GM12878 (cell line): ENCODE measurements around the gene COL13A1. TPM values are rescaled to one million over a fixed set of nuclear protein-coding genes. Genes with fewer than 3 reads are reported as not detected.

Experiments
- ATAC-seq: fragments of 200-7000 bp; cut with Tn5 transposase; 3 replicates; pipeline ENCODE4 v1.9.1; 2020; ENCODE audit warnings: mild to moderate bottlenecking, moderate library complexity
- BruUV-seq: library from RNA; stranded (reverse); fragments of 400-500 nt; replicated peaks from 2 replicates; lab custom pipeline; 2021; lab: Mats Ljungman, UMichigan
- CTCF ChIA-PET: fragments of 300-600 bp; sonication (Branson Sonifier 250); formaldehyde crosslinking; extraction: SDS; loops from one replicate; lab custom pipeline; 2021; ENCODE audit warnings: inconsistent platforms; lab: Yijun Ruan, JAX
- POLR2A ChIA-PET: fragments of 350-600 bp; formaldehyde crosslinking; extraction: SDS; loops from one replicate; lab custom pipeline; 2021; ENCODE audit warnings: inconsistent platforms; lab: Charles Lee
- RAD21 ChIA-PET: fragments of 300-600 bp; sonication (Branson Sonifier 250); formaldehyde crosslinking; loops from one replicate; lab custom pipeline; 2023; ENCODE audit warnings: antibody characterized with exemption; ENCODE audit not compliant: unreplicated experiment; lab: Charles Lee
- SMC1A ChIA-PET: fragments of 300-600 bp; sonication (Branson Sonifier 250); formaldehyde crosslinking; loops from one replicate; lab custom pipeline; 2023; ENCODE audit not compliant: unreplicated experiment, uncharacterized antibody; lab: Charles Lee
- DNase-seq: peaks from one replicate; pipeline ENCODE4 v3.0.0-alpha.2; 2011; ENCODE audit warnings: low read depth, low spot score
- FAIRE-seq: peaks from 3 replicates; lab custom pipeline; 2011; peaks lifted over from hg19 to GRCh38; lab: Jason Lieb, UNC
- H2AFZ ChIP-seq: 2 replicates; pipeline ENCODE4 v1.6.0; 2011; ENCODE audit warnings: low read depth, low read length, control low read depth; ENCODE audit not compliant: control insufficient read depth
- H3K27ac ChIP-seq: 2 replicates; pipeline ENCODE4 v1.5.1; 2011; ENCODE audit warnings: control low read depth; ENCODE audit not compliant: control insufficient read depth, insufficient read depth
- H3K27me3 ChIP-seq, 2 experiments: replicated peaks in 1 of 2; 2 replicates each; pipeline versions ENCODE4 v1.6.0 to v1.6.1; 2011; ENCODE audit warnings: low read length in 1 of 2; ENCODE audit not compliant: control insufficient read depth in 2 of 2, insufficient read depth in 2 of 2
- H3K36me3 ChIP-seq, 2 experiments: 2 replicates each; pipeline ENCODE4 v1.5.1; 2011; ENCODE audit warnings: low read length in 1 of 2; ENCODE audit not compliant: control insufficient read depth in 2 of 2, insufficient read depth in 2 of 2
- H3K4me1 ChIP-seq: 2 replicates; pipeline ENCODE4 v1.6.1; 2011; ENCODE audit warnings: mild to moderate bottlenecking, low read length, moderate library complexity, mixed read lengths; ENCODE audit not compliant: control insufficient read depth, insufficient read depth
- H3K4me2 ChIP-seq: 2 replicates; pipeline ENCODE4 v1.6.0; 2011; ENCODE audit warnings: control low read depth; ENCODE audit not compliant: control insufficient read depth, insufficient read depth
- H3K4me3 ChIP-seq: fragments of 200-600 bp; sonication (generic); 2 replicates; pipeline ENCODE4 v1.5.1; 2016
- H3K79me2 ChIP-seq: 2 replicates; pipeline ENCODE4 v1.6.0; 2011; ENCODE audit warnings: low read length; ENCODE audit not compliant: control insufficient read depth, insufficient read depth
- H3K9ac ChIP-seq: 2 replicates; pipeline ENCODE4 v1.8.0; 2011; ENCODE audit warnings: low read length, control low read depth, mixed read lengths; ENCODE audit not compliant: control insufficient read depth, insufficient read depth
- H3K9me3 ChIP-seq: replicated peaks from 3 replicates; pipeline ENCODE4 v1.5.1; 2011; ENCODE audit warnings: mild to moderate bottlenecking, low read length; ENCODE audit not compliant: control insufficient read depth, insufficient read depth
- H4K20me1 ChIP-seq: 2 replicates; pipeline ENCODE4 v1.6.0; 2011; ENCODE audit not compliant: control insufficient read depth, insufficient read depth
- BACH1 ChIP-seq: fragments of 450-650 bp; IDR thresholded peaks from 2 replicates; pipeline ENCODE4 v1.6.1; 2017; ENCODE audit warnings: mild to moderate bottlenecking, borderline replicate concordance
- BHLHE40 ChIP-seq, 2 experiments: fragments of 450-650 bp in 1 of 2; IDR thresholded peaks; 2 replicates each; pipeline ENCODE4 v1.6.1; 2011 to 2017; ENCODE audit warnings: low read depth in 2 of 2, borderline replicate concordance in 1 of 2, improper control_type of control experiment in 1 of 2, low read length in 1 of 2, mild to moderate bottlenecking in 1 of 2
- RUNX3 ChIP-seq: IDR thresholded peaks from 2 replicates; pipeline ENCODE4 v1.6.1; 2012; ENCODE audit warnings: low read length, inconsistent platforms
- WGBS: methylation state at CpG from one replicate; pipeline ENCODE4 v1.1.6; 2016; ENCODE audit warnings: low lambda C conversion rate; ENCODE audit not compliant: insufficient replicate concordance, insufficient coverage; ENCODE audit errors: missing lambda C conversion rate; 5-methylcytosine and 5-hydroxymethylcytosine counted together
- in situ Hi-C: fragments of 300-500 bp; cut with MboI; formaldehyde crosslinking; loops from 9 replicates; pipeline ENCODE4 v1.14.3; 2018; ENCODE audit warnings: mixed read lengths
- intact Hi-C: fragments of 100-400 bp; cut with micrococcal nuclease; formaldehyde crosslinking; loops from one replicate; pipeline ENCODE4 v1.14.2; 2022; ENCODE audit not compliant: unreplicated experiment
- polyA plus RNA-seq, 11 experiments: library from polyadenylated mRNA; depleted of rRNA in 4 of 11; unstranded in 6 of 11; stranded (reverse) in 5 of 11; fragments of >200 nt; fragmentation: Nextera tagmentation in 4 of 11; fragmentation: Illumina TruSeq in 1 of 11; extraction: Ambion mirVana in 4 of 11; extraction: Trizol in 1 of 11; gene quantifications; 1 replicate in 1 of 11; 2 replicates in 10 of 11; pipeline versions ENCODE4 v1.2.1 to v1.2.3, GENCODE V29; 2011 to 2016; ENCODE audit warnings: inconsistent platforms in 2 of 11, missing spikeins in 2 of 11, low read depth in 1 of 11
- total RNA-seq, 4 experiments: library from RNA; depleted of rRNA in 3 of 4; stranded (reverse); fragments of >200 nt in 3 of 4; fragmentation: Illumina TruSeq in 1 of 4; extraction: Trizol in 1 of 4; gene quantifications; 2 replicates each; pipeline versions ENCODE4 v1.2.1 to v1.2.3, GENCODE V29; 2013 to 2021
- TF ChIP-seq, protein P1 (sequence below): IDR thresholded peaks from 2 replicates; pipeline ENCODE4 v1.6.1; 2011; ENCODE audit warnings: borderline replicate concordance, low read depth, mild to moderate bottlenecking, moderate library complexity, mixed read lengths, low read length; ENCODE audit not compliant: insufficient read depth; ENCODE audit errors: extremely low read length
- TF ChIP-seq, protein P2 (sequence below), 3 experiments: IDR thresholded peaks in 2 of 3; conservative IDR thresholded peaks in 1 of 3; 2 replicates each; pipeline ENCODE4 v1.5.1; 2011; ENCODE audit warnings: low read depth in 3 of 3, low read length in 3 of 3, mild to moderate bottlenecking in 3 of 3, control low read depth in 2 of 3, moderate library complexity in 2 of 3, inconsistent platforms in 1 of 3, mixed read lengths in 1 of 3; ENCODE audit not compliant: control insufficient read depth in 2 of 3, insufficient read depth in 1 of 3; ENCODE audit errors: extremely low read depth in 1 of 3

The COL13A1 gene
- total and polyA plus RNA-seq, 10 of the 15 experiments (the other 5 are each of a cell fraction or from before 2014, with no cell fraction given), result 0.03 to 0.15 (median 0.05) TPM; not detected in 7

DNA sequence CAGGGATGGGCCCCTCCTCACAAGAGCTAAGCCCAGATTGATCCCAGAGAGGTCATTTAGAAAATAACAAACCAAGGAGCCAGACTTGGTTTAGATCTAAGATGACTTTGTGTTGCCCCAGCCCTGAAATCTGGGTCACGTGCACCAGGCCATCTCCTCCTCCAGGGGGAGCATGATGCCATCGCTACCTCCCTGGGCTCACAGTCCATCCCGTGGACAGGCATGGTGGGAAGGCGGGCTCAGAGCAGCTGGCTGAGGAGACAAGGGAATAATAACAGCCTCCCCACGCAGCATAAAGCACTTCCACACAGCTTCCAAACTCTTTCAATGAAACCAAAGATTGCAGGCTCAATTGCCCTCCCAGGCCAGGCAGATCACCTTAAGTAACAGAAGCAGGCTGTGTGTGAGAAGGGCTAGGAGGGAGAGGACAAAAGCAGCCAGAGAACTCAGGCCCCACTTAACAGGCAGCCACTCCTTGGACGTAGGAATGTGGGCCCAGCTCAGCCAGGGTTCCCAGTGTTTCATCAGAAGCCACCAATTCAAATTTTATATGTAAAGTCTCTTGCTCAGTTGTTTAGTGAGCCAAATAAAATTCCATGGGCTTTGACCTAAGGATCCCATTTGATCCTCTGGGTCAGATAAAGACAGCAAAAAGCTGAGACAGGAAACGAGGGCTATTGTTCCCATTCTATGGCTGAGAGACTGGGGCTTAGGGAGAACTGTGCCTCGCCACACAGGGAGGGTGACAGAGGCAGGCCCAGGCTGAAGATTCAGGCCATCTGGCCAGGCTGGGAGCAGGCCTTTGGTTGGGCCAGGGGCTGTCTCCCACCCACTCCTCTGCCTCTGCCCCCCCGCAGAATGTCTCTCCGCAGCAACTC, 100.2 kb downstream of the COL13A1 start:
- ATAC-seq (peak; percentile 75), DNase-seq (no peak), FAIRE-seq (no peak)
- H3K4me2 ChIP-seq, result no peak overlapping the region
- H3K27ac ChIP-seq, result no peak overlapping the region
- H2AFZ ChIP-seq, result no peak overlapping the region
- H3K4me3 ChIP-seq, result no peak overlapping the region
- TF ChIP-seq, protein P1, sequence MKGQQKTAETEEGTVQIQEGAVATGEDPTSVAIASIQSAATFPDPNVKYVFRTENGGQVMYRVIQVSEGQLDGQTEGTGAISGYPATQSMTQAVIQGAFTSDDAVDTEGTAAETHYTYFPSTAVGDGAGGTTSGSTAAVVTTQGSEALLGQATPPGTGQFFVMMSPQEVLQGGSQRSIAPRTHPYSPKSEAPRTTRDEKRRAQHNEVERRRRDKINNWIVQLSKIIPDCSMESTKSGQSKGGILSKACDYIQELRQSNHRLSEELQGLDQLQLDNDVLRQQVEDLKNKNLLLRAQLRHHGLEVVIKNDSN, result peak; percentile 62
- TF ChIP-seq BACH1, result no peak
- no peak for TF ChIP-seq RUNX3
- TF ChIP-seq BHLHE40 (IDR thresholded peaks at IDR 0.05; ENCODE audit: borderline replicate concordance in 1 of 2, low read depth in 2 of 2, low read length in 1 of 2), result peak; percentile 57 to 68
- TF ChIP-seq, protein P2, sequence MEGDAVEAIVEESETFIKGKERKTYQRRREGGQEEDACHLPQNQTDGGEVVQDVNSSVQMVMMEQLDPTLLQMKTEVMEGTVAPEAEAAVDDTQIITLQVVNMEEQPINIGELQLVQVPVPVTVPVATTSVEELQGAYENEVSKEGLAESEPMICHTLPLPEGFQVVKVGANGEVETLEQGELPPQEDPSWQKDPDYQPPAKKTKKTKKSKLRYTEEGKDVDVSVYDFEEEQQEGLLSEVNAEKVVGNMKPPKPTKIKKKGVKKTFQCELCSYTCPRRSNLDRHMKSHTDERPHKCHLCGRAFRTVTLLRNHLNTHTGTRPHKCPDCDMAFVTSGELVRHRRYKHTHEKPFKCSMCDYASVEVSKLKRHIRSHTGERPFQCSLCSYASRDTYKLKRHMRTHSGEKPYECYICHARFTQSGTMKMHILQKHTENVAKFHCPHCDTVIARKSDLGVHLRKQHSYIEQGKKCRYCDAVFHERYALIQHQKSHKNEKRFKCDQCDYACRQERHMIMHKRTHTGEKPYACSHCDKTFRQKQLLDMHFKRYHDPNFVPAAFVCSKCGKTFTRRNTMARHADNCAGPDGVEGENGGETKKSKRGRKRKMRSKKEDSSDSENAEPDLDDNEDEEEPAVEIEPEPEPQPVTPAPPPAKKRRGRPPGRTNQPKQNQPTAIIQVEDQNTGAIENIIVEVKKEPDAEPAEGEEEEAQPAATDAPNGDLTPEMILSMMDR (IDR thresholded peaks at IDR 0.05 in 2 of 3, conservative IDR thresholded peaks at IDR 0.05 in 1 of 3; ENCODE audit: control insufficient read depth in 2 of 3, extremely low read depth in 1 of 3, insufficient read depth in 1 of 3, low read depth in 3 of 3, low read length in 3 of 3), result peak; percentile 26 to 45 (median 38); a peak in 5 of 6 replicates
- no peaks in the 10 kb centered on the region for H3K79me2 ChIP-seq
- ChIA-PET POLR2A (no interaction called here), RAD21 (interaction anchor here (1.0 kb wide), 1 partner anchor 57 kb away, joined by 3 read pairs; no protein-coding TSS in a partner anchor), CTCF (interaction anchor here (1.0 to 3.7 kb wide), 5 partner anchors 8 to 56 kb away, joined by 3 to 19 read pairs (median 3); no protein-coding TSS in a partner anchor), SMC1A (no interaction called here)
- peaks cover 0 to 1% of the 10 kb centered on the region in 2 experiments; a peak in 2 of 4 replicates for H3K27me3 ChIP-seq
- WGBS, result 17% methylated on average over 10 of the region's 10 CpGs
- H4K20me1 ChIP-seq, result 0 out of 2 replicates have a peak, but pooled peaks cover 3% of the 10 kb centered on the region
- no peaks in the 10 kb centered on the region for H3K36me3 ChIP-seq
- H3K4me1 ChIP-seq, result no peaks in the 10 kb centered on the region
- no TSS peak for BruUV-seq
- in situ Hi-C loops, result no loop called here
- no peaks in the 10 kb centered on the region for H3K9me3 ChIP-seq
- intact Hi-C loops, result no loop called here
- H3K9ac ChIP-seq, result no peak overlapping the region
